ENCODE data around the gene TICAM2. TPM values are rescaled to one million over a fixed set of nuclear protein-coding genes. Genes with fewer than 3 reads are reported as not detected.

The TICAM2 gene
- total and polyA plus RNA-seq, 9 of the 15 experiments (the other 6 are each of a cell fraction or from before 2014, with no cell fraction given): 0.15 to 1.8 (median 0.98) TPM

DNA sequence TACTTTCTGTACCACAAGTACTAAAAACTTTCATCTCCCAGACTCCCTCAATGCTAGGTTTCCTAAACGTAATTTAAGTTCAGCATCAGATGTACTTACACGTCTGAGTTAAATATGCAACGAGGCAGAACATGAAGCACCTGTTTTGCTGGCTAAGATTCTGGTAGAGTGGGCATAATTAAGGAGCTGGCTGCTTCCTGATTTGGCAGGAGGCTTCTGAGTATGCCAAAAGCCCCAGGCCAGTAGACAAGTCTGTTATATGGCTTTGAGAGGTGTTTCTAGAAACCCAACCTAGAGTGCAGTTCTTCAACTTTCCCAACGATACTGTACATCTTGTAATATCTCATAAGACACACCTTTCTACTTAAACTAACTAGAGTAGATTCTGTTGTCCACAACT, 13.6 kb downstream of the TICAM2 start (continued):
- TF ChIP-seq, protein P1, sequence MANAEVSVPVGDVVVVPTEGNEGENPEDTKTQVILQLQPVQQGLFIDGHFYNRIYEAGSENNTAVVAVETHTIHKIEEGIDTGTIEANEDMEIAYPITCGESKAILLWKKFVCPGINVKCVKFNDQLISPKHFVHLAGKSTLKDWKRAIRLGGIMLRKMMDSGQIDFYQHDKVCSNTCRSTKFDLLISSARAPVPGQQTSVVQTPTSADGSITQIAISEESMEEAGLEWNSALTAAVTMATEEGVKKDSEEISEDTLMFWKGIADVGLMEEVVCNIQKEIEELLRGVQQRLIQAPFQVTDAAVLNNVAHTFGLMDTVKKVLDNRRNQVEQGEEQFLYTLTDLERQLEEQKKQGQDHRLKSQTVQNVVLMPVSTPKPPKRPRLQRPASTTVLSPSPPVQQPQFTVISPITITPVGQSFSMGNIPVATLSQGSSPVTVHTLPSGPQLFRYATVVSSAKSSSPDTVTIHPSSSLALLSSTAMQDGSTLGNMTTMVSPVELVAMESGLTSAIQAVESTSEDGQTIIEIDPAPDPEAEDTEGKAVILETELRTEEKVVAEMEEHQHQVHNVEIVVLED (CRISPR knock-in tag; IDR thresholded peaks at IDR 0.05): no peak
- TF ChIP-seq ZSCAN29 (IDR thresholded peaks at IDR 0.05): no peak
- no peak for TF ChIP-seq ZNF143 (CRISPR knock-in tag; IDR thresholded peaks at IDR 0.05)
- no peak for TF ChIP-seq ZNF764 (CRISPR knock-in tag; IDR thresholded peaks at IDR 0.05; ENCODE audit: low read depth)
- no peak for TF ChIP-seq TAF7 (tag; IDR thresholded peaks at IDR 0.05)
- no peak for TF ChIP-seq ZNF407 (IDR thresholded peaks at IDR 0.05; ENCODE audit: low read depth)
